BJ (cell line): ENCODE data around the gene GLRA1. TPM values are rescaled to one million over a fixed set of nuclear protein-coding genes. Genes with fewer than 3 reads are reported as not detected.
"Not testable (repeated sequence)": the region's sequence is repeated elsewhere in the genome, so short reads cannot be mapped to it uniquely, and the experiment has no call there.

Experiments
- CTCF ChIA-PET: fragments of 350-600 bp; formaldehyde crosslinking; extraction: SDS; loops from one replicate; lab custom pipeline; 2021; ENCODE audit warnings: antibody characterized with exemption, inconsistent platforms; lab: Yijun Ruan, JAX
- POLR2A ChIA-PET: fragments of 300-600 bp; sonication (Branson Sonifier 250); formaldehyde crosslinking; extraction: SDS; loops from one replicate; lab custom pipeline; 2021; ENCODE audit warnings: antibody characterized with exemption; lab: Charles Lee
- DNase-seq: peaks from one replicate; pipeline ENCODE4 v3.0.0-alpha.2; 2011; ENCODE audit warnings: low read depth
- H3K27me3 ChIP-seq: 2 replicates; pipeline ENCODE4 v1.6.0; 2011; ENCODE audit warnings: low read length; ENCODE audit not compliant: control insufficient read depth, insufficient read depth
- H3K36me3 ChIP-seq: 2 replicates; pipeline ENCODE4 v1.5.1; 2011; ENCODE audit warnings: low read length; ENCODE audit not compliant: control insufficient read depth, insufficient read depth
- H3K4me3 ChIP-seq: 2 replicates; pipeline ENCODE4 v1.5.1; 2011; ENCODE audit warnings: low read depth, mild to moderate bottlenecking, control low read depth, low read length
- CTCF ChIP-seq: IDR thresholded peaks from 2 replicates; pipeline ENCODE4 v1.5.1; 2011; ENCODE audit warnings: low read depth, mild to moderate bottlenecking, control low read depth, inconsistent platforms, low read length, moderate library complexity; ENCODE audit not compliant: insufficient read depth
- polyA plus RNA-seq: library from polyadenylated mRNA; depleted of rRNA; stranded (reverse); fragments of >200 nt; gene quantifications from 2 replicates; pipeline ENCODE4 v1.2.3, GENCODE V29; 2011

GLRA1 gene
- polyA plus RNA-seq, 1 experiment = not detected

GRCh38 chr5:151846765-151847164 lies 77.9 kb downstream of the GLRA1 start:
- ChIA-PET CTCF (no interaction called here), POLR2A (no interaction called here)
- DNase-seq = no peak
- no peaks in the 10 kb centered on the region for H3K36me3 ChIP-seq
- TF ChIP-seq CTCF = no peak
- no peaks in the 10 kb centered on the region for H3K27me3 ChIP-seq
- H3K4me3 ChIP-seq = no peak overlapping the region

- H3K4me3 ChIP-seq, POLR2A ChIA-PET, H3K36me3 ChIP-seq, DNase-seq, H3K27me3 ChIP-seq: not testable (repeated sequence)
- CTCF ChIA-PET = interaction anchor here (2.4 to 12.6 kb wide), 2 partner anchors 8 to 310 kb away, joined by 8 to 203 read pairs; no protein-coding TSS in a partner anchor
These were observed 91.8 kb downstream of the GLRA1 start for GRCh38 chr5:151832843-151833242.

GRCh38 chr5:151829370-151829769 lies 95.3 kb downstream of the GLRA1 start:
- no peak for TF ChIP-seq CTCF
- ChIA-PET CTCF (interaction anchor here (0.8 to 12.6 kb wide), 2 partner anchors 11 to 313 kb away, joined by 3 to 203 read pairs; no protein-coding TSS in a partner anchor), POLR2A (no interaction called here)
- H3K27me3 ChIP-seq = no peaks in the 10 kb centered on the region
- no peak overlapping the region for H3K4me3 ChIP-seq
- no peaks in the 10 kb centered on the region for H3K36me3 ChIP-seq
- no peak for DNase-seq

GRCh38 chr5:151825445-151825844 lies 99.2 kb downstream of the GLRA1 start:
- H3K27me3 ChIP-seq = no peaks in the 10 kb centered on the region
- CTCF ChIA-PET = interaction anchor here (0.6 to 12.6 kb wide), 21 partner anchors 9 to 689 kb away, joined by 3 to 203 read pairs (median 3); no protein-coding TSS in a partner anchor
- POLR2A ChIA-PET = no interaction called here
- TF ChIP-seq CTCF = peak; percentile 89
- H3K4me3 ChIP-seq = no peak overlapping the region
- H3K36me3 ChIP-seq = no peaks in the 10 kb centered on the region
- DNase-seq = peak; percentile 13

- CTCF ChIA-PET = interaction anchor here (12.6 kb wide), 1 partner anchor 320 kb away, joined by 203 read pairs; no protein-coding TSS in a partner anchor
- DNase-seq = no peak
These were observed 102.5 kb downstream of the GLRA1 start for GRCh38 chr5:151822141-151822540.

More at GRCh38 chr5:151822141-151822540, 102.5 kb downstream of the GLRA1 start:
- POLR2A ChIA-PET = no interaction called here
- no peak overlapping the region for H3K4me3 ChIP-seq
- no peak for TF ChIP-seq CTCF
- no peaks in the 10 kb centered on the region for H3K36me3 ChIP-seq
- H3K27me3 ChIP-seq = no peaks in the 10 kb centered on the region
